Thymus (tissue), 11 donors: ENCODE results near the gene SCN10A. TPM values are rescaled to one million over a fixed set of nuclear protein-coding genes. Genes with fewer than 3 reads are reported as not detected.

Experiments used
- DNase-seq, 9 donors: peaks; one replicate each; pipeline ENCODE4 v3.0.0-alpha.2; 2013; ENCODE audit warnings: low spot score in 9 of 9, low read depth in 6 of 9, missing footprints in 1 of 9
- H3K27ac ChIP-seq, 2 donors: one replicate each; pipeline ENCODE4 v1.5.1; 2013; ENCODE audit warnings: control low read depth in 1 of 2, low read depth in 1 of 2, low read length in 1 of 2, mild to moderate bottlenecking in 1 of 2, moderate library complexity in 1 of 2
- H3K27me3 ChIP-seq, 2 donors: one replicate each; pipeline ENCODE4 v1.5.1; 2013; ENCODE audit warnings: low read length in 1 of 2; ENCODE audit not compliant: control insufficient read depth in 2 of 2, insufficient read depth in 1 of 2
- H3K36me3 ChIP-seq, 2 donors: one replicate each; pipeline ENCODE4 v1.5.1; 2013; ENCODE audit warnings: low read length in 1 of 2, mild to moderate bottlenecking in 1 of 2, moderate library complexity in 1 of 2; ENCODE audit not compliant: control insufficient read depth in 2 of 2, insufficient read depth in 2 of 2
- H3K4me1 ChIP-seq, 2 donors: one replicate each; pipeline ENCODE4 v1.5.1; 2013; ENCODE audit warnings: low read length in 2 of 2; ENCODE audit not compliant: control insufficient read depth in 2 of 2, insufficient read depth in 2 of 2
- H3K4me3 ChIP-seq, 2 donors: one replicate each; pipeline ENCODE4 v1.5.1; 2013; ENCODE audit warnings: low read length in 2 of 2, control low read depth in 1 of 2, mild to moderate bottlenecking in 1 of 2
- H3K9me3 ChIP-seq, 2 donors: one replicate each; pipeline ENCODE4 v1.5.1; 2013; ENCODE audit warnings: low read length in 1 of 2, mild to moderate bottlenecking in 1 of 2; ENCODE audit not compliant: control insufficient read depth in 2 of 2, insufficient read depth in 1 of 2
- WGBS: extraction: QIAGEN DNeasy Blood & Tissue Kit; methylation state at CpG from one replicate; pipeline ENCODE4 v1.1.7; 2013; 5-methylcytosine and 5-hydroxymethylcytosine counted together
- polyA plus RNA-seq: library from polyadenylated mRNA; stranded (reverse); fragments of 200-250 nt; gene quantifications from one replicate; pipeline ENCODE4 v1.2.3, GENCODE V29; 2013
- total RNA-seq: library from RNA; stranded (reverse); fragments of 120-200 nt; gene quantifications from one replicate; pipeline ENCODE4 v1.2.4, GENCODE V29; 2013
- donor health status: healthy.

SCN10A gene
- total and polyA plus RNA-seq, 2 donors = 0.02 TPM; not detected in 1

DNA sequence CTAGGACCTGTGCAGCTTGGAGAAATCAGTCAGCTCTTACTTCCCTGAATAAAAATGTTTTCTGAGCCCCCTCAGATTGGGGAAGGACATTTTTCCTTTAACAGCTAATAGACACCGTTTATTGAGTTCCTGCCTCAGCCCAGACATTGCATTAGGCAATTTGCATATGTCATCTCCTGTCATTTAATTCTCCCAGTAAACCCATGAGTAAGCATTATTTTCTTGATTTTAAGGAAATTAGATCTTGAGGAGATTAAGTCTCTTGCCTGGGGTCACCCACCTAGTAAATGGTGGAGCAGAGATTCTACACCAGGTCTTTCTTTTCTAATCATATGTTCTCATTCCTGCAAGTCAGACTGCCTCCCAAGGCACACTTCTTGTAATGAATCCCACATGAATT is 88.0 kb downstream of the SCN10A start:
- H3K4me1 ChIP-seq = no peaks in the 10 kb centered on the region
- no peaks in the 10 kb centered on the region for H3K36me3 ChIP-seq
- H3K27ac ChIP-seq = no peak overlapping the region
- H3K4me3 ChIP-seq = no peak overlapping the region
- DNase-seq = no peak
- 27% methylated on average over 1 of the region's 1 CpG for WGBS
- no peaks in the 10 kb centered on the region for H3K9me3 ChIP-seq
- no peaks in the 10 kb centered on the region for H3K27me3 ChIP-seq

DNA sequence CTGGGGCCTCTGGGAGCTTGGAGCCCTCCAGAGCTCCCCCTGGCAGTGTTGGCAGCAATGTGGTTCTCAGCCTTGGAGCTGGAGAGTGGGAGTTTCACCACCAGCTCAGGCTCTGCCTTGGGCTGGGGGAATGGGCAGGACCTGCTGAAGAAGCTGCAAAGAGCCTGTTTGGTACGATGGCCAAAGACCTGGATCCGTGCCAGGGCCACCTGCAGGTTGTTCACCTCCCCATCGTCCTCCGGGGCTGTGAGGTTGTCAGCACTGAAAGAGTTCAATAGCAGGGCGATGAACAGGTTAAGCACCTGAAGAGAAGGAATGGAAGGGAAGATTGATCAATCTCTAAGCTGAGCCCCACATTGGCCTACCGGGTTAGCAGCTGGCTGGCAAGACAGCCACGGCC is 89.3 kb downstream of the SCN10A start:
- Histone ChIP-seq H3K4me1 (no peaks in the 10 kb centered on the region), H3K27me3 (no peaks in the 10 kb centered on the region), H3K36me3 (no peaks in the 10 kb centered on the region), H3K4me3 (no peak overlapping the region), H3K27ac (no peak overlapping the region), H3K9me3 (no peaks in the 10 kb centered on the region)
- 88% methylated on average over 7 of the region's 7 CpGs for WGBS
- no peak for DNase-seq

DNA sequence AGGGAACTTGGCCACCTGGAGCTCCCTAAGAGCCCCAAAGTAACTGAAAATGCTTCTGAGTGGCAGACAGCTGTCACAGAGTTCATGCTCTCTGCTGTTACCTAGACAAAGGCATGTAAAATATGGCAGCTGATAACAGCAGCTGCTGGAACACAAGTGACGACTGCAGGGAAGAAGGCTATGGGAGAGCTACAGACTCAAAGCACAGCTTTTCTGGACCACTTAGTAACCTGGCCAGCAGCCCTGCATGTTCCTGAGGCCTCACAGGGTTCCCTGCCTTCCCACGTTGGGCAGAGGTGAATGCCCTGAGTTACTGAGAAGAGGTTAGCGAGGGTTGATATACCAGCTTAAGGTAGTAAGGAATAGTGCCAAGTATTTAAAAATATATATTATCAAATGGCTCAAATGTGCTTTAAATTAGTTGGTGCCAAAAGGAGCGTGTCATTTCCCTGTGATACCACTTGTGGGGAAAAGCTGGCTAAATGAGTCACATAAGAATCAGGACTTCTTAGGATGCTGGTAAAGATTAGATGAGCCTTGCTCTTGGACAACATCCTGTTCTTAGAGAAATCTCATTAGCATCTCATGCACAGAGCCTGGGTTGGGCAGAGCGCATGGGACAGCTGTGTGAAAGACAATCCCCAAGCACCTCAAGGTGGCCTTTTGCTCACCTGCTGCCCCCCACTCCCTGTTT is 90.1 kb downstream of the SCN10A start:
- 93% methylated on average over 5 of the region's 5 CpGs for WGBS
- Histone ChIP-seq H3K27me3 (no peaks in the 10 kb centered on the region), H3K4me1 (no peaks in the 10 kb centered on the region), H3K4me3 (no peak overlapping the region), H3K36me3 (no peaks in the 10 kb centered on the region), H3K9me3 (no peaks in the 10 kb centered on the region), H3K27ac (no peak overlapping the region)
- no peak for DNase-seq

DNA sequence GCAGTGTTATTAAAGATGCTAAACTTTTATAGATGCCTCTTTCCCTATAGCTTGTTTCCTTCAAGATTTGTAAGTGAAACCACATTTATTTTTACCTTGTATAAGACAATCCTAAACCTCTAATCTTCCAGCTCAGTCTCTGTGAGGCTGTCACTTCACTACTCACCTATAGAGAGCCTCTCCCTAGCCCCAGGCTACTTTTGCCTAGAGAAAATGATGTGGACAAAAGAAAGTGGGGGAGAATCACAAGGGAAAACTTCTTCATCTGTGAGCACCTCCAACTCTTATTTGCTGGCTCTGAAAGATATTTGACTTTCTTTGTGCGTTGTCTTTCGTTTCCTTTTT is 91.7 kb downstream of the SCN10A start:
- Histone ChIP-seq H3K9me3 (no peaks in the 10 kb centered on the region), H3K27ac (no peak overlapping the region), H3K27me3 (no peaks in the 10 kb centered on the region), H3K36me3 (no peaks in the 10 kb centered on the region), H3K4me3 (no peak overlapping the region), H3K4me1 (no peaks in the 10 kb centered on the region)
- no peak for DNase-seq
- WGBS = 28% methylated on average over 2 of the region's 2 CpGs

DNA sequence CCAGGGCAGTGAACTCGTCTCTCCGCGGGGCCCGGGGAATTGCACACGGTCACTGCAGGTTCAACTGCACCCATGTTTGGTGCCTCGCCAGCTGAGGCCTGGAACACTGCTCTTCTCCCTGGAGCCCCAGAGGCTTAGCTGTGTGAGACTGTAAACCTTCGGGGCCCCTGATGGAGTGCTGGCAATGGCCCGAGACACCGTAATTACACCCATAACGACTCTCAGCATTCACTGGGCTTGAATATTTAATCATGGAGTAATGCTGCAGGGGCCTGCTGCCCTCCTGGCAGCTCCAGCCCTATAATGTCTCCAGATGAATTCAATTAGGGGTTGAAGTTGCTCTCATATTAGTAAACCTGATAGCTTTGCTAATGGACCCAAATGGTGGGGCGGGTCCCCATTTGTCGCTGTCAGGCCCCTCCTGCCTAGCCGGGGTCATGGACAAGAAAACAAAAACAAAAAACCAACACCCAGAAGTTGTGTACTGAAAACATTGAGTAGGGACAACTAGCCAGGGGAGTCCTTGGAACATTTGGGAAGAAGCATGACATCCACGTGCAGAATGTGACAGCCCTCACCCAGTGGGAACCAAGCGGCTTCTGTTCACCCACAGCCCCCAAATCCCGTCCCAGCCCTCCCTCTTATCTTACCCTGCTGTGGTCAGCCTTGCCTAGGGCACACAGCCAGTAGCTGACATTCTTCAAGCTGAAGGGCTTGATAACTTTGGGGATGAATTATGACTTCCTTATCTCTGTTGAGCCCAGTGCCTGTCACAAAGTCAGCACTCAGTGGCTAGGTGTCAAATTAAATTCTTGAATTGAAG is 92.2 kb downstream of the SCN10A start:
- Histone ChIP-seq H3K4me3 (no peak overlapping the region), H3K9me3 (no peaks in the 10 kb centered on the region), H3K27ac (no peak overlapping the region), H3K36me3 (no peaks in the 10 kb centered on the region), H3K4me1 (no peaks in the 10 kb centered on the region), H3K27me3 (no peaks in the 10 kb centered on the region)
- no peak for DNase-seq
- WGBS = 72% methylated on average over 16 of the region's 16 CpGs

DNA sequence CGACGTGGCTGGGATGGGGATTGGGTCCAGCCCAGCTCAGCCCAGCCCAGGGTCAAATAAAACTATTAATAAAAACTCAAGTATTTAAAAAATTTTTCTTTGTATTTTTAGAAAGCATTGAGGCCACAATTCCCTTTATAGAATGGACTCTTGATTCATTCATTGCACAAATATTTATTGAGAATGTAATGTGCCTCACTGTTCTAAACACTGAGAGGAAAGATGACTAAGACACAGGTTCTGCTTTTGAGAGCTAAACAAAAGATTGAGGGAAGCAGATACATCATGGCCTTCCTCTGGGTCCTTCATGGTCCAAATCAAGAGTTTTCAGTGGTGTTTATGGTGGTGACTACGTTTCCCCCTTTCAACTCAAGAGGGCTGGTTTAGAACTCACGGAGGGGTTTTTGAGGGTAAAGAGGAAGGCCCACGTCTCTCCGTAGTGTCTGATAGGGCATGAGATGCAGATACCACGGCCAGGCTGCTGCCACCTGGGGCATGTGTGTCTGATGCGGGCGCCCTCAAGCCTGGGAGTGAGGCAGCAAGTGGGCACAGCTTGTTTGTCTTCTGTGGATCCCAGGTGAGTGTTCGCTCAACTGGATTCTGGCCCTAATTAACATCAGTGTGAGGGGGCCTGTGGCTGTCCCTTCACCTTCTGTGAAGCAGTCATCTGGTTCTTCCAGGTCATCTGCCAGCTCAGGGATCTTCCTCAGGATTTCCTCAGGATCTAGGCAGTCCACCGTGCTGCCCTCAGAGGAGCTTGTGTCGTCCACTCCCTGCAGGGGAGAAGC is 93.0 kb downstream of the SCN10A start:
- H3K4me1 ChIP-seq = no peaks in the 10 kb centered on the region
- H3K27me3 ChIP-seq = no peaks in the 10 kb centered on the region
- 84% methylated on average over 12 of the region's 12 CpGs for WGBS
- H3K36me3 ChIP-seq = no peaks in the 10 kb centered on the region
- H3K9me3 ChIP-seq = no peaks in the 10 kb centered on the region
- H3K4me3 ChIP-seq = no peak overlapping the region
- no peak for DNase-seq
- no peak overlapping the region for H3K27ac ChIP-seq

DNA sequence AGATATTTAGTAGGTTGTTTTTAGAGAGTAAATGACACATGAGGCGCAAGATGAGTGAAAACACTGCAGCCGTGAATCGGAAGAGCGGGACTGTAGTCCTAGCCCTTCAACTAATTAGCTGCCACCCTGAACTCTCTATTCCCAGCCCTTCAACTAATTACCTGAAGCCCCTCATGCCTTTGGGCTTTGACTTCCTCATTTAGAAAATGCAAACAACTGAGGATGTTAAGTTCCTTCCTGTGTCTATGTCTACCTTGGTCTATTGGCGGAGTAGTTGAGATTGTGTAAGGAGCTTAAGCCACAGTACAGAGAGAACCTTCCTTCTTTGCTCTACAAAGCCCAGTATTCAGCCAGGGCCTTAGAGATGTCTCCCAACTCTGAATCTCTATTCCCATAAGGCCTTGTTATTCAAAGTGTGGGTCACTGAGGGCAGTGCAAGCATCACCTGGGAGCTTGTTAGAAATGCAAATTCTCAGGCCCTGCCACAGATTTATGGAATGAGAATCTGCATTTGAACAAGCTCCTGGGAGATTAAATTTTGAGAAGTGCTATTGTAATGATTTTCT is 94.7 kb downstream of the SCN10A start:
- H3K4me1 ChIP-seq = no peaks in the 10 kb centered on the region
- no peak for DNase-seq
- no peak overlapping the region for H3K4me3 ChIP-seq
- H3K27ac ChIP-seq = no peak overlapping the region
- 90% methylated on average over 5 of the region's 5 CpGs for WGBS
- no peaks in the 10 kb centered on the region for H3K9me3 ChIP-seq
- no peaks in the 10 kb centered on the region for H3K36me3 ChIP-seq
- H3K27me3 ChIP-seq = no peaks in the 10 kb centered on the region

DNA sequence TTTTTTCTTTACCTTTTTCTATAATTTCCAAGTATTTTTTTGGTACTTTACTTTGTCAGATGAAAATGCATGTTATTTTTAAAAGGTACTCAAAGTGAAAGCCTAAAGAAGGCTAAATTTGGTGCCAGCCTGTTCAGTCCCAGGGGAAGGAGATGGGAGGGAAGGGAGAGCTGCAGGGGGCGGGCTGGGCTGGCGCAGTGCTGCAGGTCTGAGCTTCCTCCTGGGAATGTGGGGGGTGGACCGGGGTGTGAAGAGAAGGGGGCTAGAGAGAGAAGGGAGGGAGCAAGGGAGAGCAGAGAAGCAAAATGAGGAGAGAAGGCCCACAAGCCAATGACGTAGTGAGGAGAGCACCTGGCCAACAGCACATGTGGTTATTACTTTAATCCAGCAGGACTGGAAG is 95.6 kb downstream of the SCN10A start:
- DNase-seq = no peak
- H3K27me3 ChIP-seq = no peaks in the 10 kb centered on the region
- no peak overlapping the region for H3K27ac ChIP-seq
- WGBS = 91% methylated on average over 4 of the region's 4 CpGs
- no peaks in the 10 kb centered on the region for H3K9me3 ChIP-seq
- no peak overlapping the region for H3K4me3 ChIP-seq
- H3K4me1 ChIP-seq = no peaks in the 10 kb centered on the region
- H3K36me3 ChIP-seq = no peaks in the 10 kb centered on the region
